T-helper 22 cell (primary cell): Measurements from ENCODE around the gene PCDHB16.

Source experiments
- DNase-seq: peaks from one replicate; pipeline ENCODE4 v3.0.0-alpha.2; 2020; ENCODE audit warnings: low read depth

The PCDHB16 gene

DNA sequence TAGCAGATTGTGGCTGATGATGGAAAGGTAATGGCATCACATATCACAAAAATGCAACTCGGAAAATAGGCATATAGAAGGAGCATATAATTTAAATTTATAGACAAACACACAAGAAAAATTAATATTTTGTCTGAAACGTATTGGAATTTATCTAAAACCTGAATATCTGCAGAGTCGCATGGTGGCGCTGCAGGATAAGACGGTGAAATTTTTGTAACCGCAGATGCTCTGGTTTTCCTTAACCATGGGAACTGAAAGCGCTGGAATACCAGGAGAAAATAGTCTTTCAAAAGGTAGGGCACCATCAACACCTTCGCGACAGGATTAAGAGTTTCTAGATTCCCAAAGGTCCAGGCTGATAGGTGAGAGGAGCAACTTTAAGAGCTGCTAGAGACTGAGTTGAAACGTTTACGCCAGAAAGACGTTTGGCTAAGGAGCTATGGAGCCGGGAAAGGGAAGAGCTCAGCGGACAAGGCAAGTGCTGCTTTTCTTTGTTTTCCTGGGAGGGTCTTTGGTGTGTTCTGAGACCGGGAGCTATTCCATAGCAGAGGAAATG lies 52.0 kb downstream of the PCDHB16 start:
- no peak for DNase-seq
